ENCODE data around the gene KRTAP9-8.
"Not testable (repeated sequence)": the region's sequence is repeated elsewhere in the genome, so short reads cannot be mapped to it uniquely, and the experiment has no call there.

Gene KRTAP9-8

GRCh38 chr17:41255381-41256290 lies 17.8 kb downstream of the KRTAP9-8 start, which contains the start of gene KRTAP9-9:
Gene KRTAP9-9, plus strand, starts transcription at chr17:41255384.
- DNase-seq (ENCODE audit: low spot score): not testable (repeated sequence)

DNA sequence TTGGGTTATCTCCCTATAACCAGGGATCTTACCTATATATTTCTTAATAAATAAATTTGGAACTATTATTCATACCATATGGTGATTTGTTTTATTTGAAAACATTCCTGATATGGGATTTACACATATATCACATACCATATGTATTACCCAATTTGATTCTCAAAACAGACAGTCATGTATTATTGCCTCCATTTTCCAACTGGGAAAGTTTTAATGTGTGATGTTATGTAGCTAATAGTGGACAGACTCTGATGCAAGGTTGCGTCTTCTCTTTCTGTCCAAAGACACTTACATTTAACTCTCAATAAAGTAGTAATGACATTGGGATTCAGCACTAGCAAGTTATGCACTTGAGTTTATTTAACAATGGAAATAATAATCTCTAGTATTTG lies 18.5 kb downstream of the KRTAP9-8 start:
- no peak for DNase-seq (ENCODE audit: low spot score)

GRCh38 chr17:41258406-41258805 lies 20.6 kb downstream of the KRTAP9-8 start:
- DNase-seq (ENCODE audit: low spot score): no peak

- DNase-seq (ENCODE audit: low spot score): no peak
These were observed 25.4 kb downstream of the KRTAP9-8 start for GRCh38 chr17:41263212-41263611.

DNA sequence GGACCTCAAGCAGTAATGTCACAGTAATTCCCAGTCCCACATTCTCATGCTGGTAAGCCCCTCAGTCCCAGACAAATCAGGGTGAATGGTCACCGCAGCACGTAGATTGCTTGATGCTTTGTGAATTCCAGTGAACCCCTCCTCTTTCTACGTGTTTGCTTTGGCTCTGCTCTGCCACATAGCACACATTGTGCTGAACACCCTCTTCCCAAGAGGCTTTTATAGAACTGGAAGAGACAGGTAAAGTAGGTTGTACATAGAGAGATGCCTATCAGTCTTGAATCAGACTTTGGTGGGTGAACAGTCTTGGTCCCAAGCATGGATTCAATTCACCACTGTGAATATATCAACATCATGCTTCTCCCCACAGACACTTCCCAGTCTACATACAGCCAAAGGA lies 26.8 kb downstream of the KRTAP9-8 start:
- no peak for DNase-seq (ENCODE audit: low spot score)

- no peak for DNase-seq (ENCODE audit: low spot score)
These were observed 27.3 kb downstream of the KRTAP9-8 start, which contains the start of gene KRTAP9-6 for GRCh38 chr17:41265078-41265477. Gene KRTAP9-6, plus strand, starts transcription at chr17:41265378. Its CDS starts 0 bp downstream, at chr17:41265378.

- no peak for DNase-seq (ENCODE audit: low spot score)
These were observed 29.9 kb downstream of the KRTAP9-8 start for GRCh38 chr17:41267711-41268110.

DNA sequence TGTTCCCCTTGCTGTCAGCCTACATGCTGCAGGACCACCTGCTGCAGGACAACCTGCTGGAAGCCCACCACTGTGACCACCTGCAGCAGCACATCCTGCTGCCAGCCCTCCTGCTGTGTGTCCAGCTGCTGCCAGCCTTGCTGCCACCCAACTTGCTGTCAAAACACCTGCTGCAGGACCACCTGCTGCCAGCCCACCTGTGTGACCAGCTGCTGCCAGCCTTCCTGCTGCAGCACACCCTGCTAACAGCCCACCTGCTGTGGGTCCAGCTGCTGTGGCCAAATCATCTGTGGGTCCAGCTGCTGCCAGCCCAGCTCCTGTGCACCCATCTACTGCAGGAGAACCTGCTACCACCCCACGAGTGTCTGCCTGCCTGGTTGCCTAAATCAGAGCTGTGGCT lies 33.5 kb downstream of the KRTAP9-8 start:
- DNase-seq (ENCODE audit: low spot score): not testable (repeated sequence)

- DNase-seq (ENCODE audit: low spot score): no peak
These were observed 34.1 kb downstream of the KRTAP9-8 start for GRCh38 chr17:41271858-41272257.

- DNase-seq (ENCODE audit: low spot score): not testable (repeated sequence)
These were observed 37.9 kb downstream of the KRTAP9-8 start, which contains the start of gene KRTAP9-7 for GRCh38 chr17:41275648-41276190. Gene KRTAP9-7, plus strand, starts transcription at chr17:41275698. Its CDS starts 0 bp downstream, at chr17:41275698.

DNA sequence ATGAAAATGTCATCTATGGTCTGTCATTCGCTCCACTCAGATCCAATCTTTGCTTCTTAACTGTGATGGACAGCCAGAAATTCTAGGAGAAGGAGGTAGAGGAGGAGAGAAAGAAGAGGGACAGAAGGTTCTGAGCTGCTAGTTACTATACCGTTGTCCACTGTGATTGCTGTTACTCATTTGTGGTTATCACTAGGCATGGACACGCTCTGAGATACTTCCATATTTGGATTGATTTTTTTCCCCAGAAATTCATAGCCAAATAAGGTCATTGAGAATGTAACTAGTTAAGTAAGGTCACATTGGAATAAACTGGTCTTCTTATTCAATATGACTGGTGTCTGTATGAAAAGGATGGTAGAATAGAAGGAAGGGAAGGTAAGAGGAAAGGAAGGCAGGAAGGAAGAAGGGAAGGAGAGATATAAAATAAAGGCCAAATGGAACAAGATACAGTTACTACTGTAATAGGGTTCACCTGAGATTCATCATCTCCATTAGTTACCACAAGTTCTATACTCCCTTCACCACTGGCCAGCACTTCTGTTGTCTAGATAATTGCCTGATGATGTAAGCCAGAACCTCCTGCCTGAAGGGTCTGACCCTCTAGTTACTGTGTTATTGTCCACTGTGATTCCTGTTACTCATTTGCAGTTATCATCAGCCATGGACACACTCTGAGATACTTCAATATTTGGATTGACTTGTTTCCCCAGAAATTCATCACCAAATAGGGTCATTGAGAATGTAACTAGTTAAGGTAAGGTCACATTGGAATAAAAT lies 40.6 kb downstream of the KRTAP9-8 start:
- no peak for DNase-seq (ENCODE audit: low spot score)

GRCh38 chr17:41284043-41284442 lies 46.2 kb downstream of the KRTAP9-8 start:
- no peak for DNase-seq (ENCODE audit: low spot score)

DNA sequence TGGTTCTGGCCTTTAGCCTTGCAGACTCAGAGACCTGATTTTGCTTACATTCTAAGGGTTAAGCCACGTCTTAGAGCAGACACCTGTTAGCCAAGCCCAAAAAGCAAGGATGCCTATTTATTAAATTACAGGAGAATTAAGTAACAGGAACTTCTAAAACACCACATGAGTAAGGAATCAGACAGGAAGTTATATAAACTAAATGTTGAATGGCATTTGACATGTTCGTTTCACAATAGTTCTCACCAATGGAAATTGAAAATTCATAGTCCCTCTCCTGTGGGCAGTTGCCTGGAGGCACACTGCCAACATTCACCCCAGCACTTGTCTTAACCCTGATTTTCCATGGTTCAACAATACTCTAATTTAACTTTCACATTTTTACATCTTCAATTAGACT lies 46.7 kb downstream of the KRTAP9-8 start:
- no peak for DNase-seq (ENCODE audit: low spot score)

- no peak for DNase-seq (ENCODE audit: low spot score)
These were observed 49.3 kb downstream of the KRTAP9-8 start for GRCh38 chr17:41287050-41287449.

Measured in ecto neural progenitor cell (in vitro differentiated cells).